Measurements from ENCODE around the gene MAPRE2.

Gene MAPRE2

DNA sequence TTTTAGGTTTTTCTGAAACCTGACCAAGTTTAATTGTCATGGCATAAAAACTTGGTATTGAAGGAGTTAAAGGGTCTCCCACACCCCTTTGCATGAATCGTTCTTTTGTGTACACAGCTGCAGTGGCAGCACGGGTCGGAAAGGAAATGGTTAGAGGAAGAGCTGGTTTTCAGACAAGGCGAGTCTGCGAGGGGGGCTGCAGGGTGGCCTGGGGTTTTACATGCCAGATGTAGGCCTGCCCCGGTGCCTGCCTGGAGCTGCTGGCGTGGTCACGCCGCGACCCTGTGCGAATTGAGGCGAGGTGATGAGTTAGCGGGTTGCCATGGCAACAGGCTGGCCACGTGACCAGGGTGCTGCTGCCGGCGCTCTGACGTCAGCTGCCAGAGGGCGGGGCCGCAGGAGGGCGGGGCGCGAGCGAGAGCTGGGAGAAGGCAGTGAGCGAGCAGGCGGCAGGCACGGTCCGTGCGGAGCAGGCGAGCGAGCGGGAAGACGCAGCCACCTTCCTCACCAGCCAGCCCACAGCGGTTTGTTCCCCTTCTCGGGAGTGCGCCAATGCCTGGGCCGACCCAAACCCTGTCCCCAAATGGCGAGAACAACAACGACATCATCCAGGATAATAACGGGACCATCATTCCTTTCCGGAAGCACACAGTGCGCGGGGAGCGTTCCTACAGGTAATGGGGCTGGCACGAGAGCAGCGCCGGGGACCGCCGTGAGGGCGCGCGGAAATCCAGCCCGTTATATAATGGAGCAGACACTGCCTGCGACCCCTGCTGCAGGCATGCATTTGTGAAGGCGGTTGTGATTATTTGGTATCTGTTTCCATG is at the start of gene MAPRE2:
Gene MAPRE2, plus strand, starts transcription at position 426 of the 827 bp plus-strand sequence. Its CDS starts 127 bp downstream, at position 553.
- peak; percentile 98 for DNase-seq (ENCODE audit: low read depth)
- TF ChIP-seq, protein P1, sequence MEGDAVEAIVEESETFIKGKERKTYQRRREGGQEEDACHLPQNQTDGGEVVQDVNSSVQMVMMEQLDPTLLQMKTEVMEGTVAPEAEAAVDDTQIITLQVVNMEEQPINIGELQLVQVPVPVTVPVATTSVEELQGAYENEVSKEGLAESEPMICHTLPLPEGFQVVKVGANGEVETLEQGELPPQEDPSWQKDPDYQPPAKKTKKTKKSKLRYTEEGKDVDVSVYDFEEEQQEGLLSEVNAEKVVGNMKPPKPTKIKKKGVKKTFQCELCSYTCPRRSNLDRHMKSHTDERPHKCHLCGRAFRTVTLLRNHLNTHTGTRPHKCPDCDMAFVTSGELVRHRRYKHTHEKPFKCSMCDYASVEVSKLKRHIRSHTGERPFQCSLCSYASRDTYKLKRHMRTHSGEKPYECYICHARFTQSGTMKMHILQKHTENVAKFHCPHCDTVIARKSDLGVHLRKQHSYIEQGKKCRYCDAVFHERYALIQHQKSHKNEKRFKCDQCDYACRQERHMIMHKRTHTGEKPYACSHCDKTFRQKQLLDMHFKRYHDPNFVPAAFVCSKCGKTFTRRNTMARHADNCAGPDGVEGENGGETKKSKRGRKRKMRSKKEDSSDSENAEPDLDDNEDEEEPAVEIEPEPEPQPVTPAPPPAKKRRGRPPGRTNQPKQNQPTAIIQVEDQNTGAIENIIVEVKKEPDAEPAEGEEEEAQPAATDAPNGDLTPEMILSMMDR (IDR thresholded peaks at IDR 0.05; ENCODE audit: low read length, missing control alignments): no peak

DNA sequence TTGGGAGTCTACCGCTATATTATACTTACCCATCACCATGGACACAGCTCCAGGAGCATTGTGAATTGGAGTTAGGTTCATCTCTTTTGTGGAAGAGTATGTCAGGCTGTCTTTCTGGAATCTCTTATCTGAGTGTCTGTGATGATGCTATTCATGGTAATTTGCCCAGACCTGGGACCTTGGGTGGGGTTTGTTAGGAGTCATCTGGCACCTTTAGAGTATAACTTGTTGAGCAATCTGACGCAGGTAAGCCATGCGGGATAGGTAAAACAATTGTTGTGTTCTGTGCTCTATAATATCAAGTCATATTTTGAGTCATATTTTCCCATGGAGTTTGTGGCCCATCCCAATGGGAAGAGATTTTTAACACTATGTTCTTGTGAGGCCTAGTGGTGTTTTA is 49.7 kb upstream of the MAPRE2 start:
- H3K4me3 ChIP-seq (replicated peaks; ENCODE audit: low read depth, low read length): no peak overlapping the region
- TF ChIP-seq, protein P1 (IDR thresholded peaks at IDR 0.05; ENCODE audit: low read length, missing control alignments): no peak
- no peak for DNase-seq (ENCODE audit: low read depth)

More for the DNA sequence above, at the start of gene MAPRE2:
- peak within 1 kb of the TSS; percentile 94 for H3K4me3 ChIP-seq (replicated peaks; ENCODE audit: low read depth, low read length)

DNA sequence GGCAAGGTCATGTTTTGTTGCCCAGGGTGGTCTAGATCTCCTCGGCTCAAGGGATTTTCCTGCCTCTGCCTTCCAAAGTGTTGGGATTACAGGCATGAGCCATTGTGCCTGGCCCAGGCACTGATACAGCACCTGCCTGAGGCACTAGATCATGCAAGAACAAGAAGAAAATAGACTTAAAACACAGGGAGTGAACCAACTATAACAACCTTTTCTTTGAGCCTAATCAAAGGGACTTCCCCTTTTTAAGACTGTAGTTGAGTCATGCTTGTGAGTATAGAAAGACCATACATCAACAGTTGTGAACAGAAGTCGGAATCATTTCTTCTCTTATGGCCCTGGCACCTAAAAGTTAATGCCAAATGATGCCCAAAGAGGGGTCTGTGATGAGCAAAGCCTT is 47.9 kb upstream of the MAPRE2 start:
- TF ChIP-seq, protein P1 (IDR thresholded peaks at IDR 0.05; ENCODE audit: low read length, missing control alignments): no peak
- no peak for DNase-seq (ENCODE audit: low read depth)

DNA sequence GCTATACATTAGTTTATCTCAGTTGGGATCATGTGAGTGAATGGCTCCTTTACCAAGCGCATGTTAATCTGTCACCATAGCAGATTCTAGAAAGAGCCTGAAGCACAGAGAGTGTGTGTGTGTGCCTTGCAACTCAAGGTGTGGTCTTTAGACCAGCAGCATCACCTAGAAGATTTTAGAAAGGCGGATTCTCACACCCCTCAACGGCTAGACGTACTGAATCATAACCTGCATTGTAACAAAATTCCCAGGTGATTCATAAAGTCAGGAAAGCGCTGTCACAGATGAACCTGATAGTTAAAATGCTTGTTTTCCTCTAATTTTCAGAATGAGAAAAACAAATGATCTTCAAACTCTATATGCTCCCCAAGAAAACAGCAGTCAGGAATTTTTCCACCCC is 45.5 kb upstream of the MAPRE2 start:
- H3K4me3 ChIP-seq (replicated peaks; ENCODE audit: low read depth, low read length): no peak overlapping the region
- no peak for DNase-seq (ENCODE audit: low read depth)
- TF ChIP-seq, protein P1 (IDR thresholded peaks at IDR 0.05; ENCODE audit: low read length, missing control alignments): no peak

More for the DNA sequence above, 47.9 kb upstream of the MAPRE2 start:
- no peak overlapping the region for H3K4me3 ChIP-seq (replicated peaks; ENCODE audit: low read depth, low read length)

DNA sequence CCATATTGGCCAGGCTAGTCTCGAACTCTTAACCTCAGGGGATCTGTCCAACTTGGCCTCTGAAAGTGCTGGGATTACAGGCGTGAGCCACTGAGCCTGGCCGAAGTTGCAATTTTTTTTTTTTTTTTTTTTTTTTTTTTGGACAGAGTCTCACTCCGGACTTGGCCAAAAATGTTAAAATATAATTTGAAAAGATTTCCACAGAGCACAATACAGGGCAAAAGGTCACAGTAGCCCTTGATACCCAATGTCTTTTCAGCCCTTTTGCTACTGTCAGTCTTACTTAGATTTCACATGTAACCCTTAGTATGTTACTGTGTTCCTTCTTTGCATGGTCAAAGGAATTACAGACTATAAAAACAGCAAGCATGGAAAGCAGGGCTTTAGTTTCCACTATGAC is 42.6 kb upstream of the MAPRE2 start:
- no peak for DNase-seq (ENCODE audit: low read depth)
- TF ChIP-seq, protein P1 (IDR thresholded peaks at IDR 0.05; ENCODE audit: low read length, missing control alignments): no peak
- no peak overlapping the region for H3K4me3 ChIP-seq (replicated peaks; ENCODE audit: low read depth, low read length)

DNA sequence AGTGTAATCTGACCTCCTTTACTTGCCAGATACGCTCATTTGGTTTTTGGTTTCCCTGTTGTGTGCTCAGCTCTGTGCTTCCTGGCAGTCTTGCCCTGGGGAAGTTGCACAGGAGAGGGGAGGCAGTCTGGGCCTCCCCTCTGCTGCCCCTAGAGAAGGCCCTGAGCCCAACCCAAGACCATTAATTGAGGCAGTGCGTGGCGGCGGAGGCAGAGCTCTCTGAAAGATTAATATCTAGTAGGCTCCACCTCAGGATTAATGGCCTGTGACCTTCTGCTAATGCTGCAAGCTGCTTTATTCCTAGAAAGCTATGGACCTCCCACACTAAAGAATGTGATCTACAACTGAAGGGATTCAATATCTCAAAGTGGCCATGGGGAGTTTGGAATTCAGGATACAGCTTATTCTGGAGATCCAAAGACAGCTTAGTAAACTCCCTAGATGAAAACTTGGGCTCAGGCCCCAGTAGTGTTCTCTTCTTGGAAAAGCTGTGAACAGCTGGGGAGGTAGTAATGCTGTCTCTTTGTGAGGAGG is 41.4 kb upstream of the MAPRE2 start:
- TF ChIP-seq, protein P1 (IDR thresholded peaks at IDR 0.05; ENCODE audit: low read length, missing control alignments): no peak

More for the DNA sequence above, 41.4 kb upstream of the MAPRE2 start:
- DNase-seq (ENCODE audit: low read depth): no peak
- H3K4me3 ChIP-seq (replicated peaks; ENCODE audit: low read depth, low read length): no peak overlapping the region
